Esophagus muscularis mucosa (tissue), 4 donors: Measurements from ENCODE around the gene SCN3A. TPM values are rescaled to one million over a fixed set of nuclear protein-coding genes. Genes with fewer than 3 reads are reported as not detected.

Experiments used
- DNase-seq: peaks from one replicate; pipeline ENCODE4 v3.0.0-alpha.2; 2017; ENCODE audit errors: extremely low spot score
- H3K27ac ChIP-seq, 4 donors: fragments of 200-600 bp; sonication (generic); replicated peaks in 1 of 4; 1 replicate in 3 of 4; 2 replicates in 1 of 4; pipeline ENCODE4 v1.5.1; 2016 to 2019; ENCODE audit warnings: mild to moderate bottlenecking in 1 of 4
- H3K27me3 ChIP-seq, 4 donors: fragments of 200-600 bp; sonication (generic); one replicate each; pipeline versions ENCODE4 v1.5.1 to v1.6.0; 2016 to 2019
- H3K36me3 ChIP-seq, 4 donors: fragments of 200-600 bp; sonication (generic); one replicate each; pipeline ENCODE4 v1.5.1; 2016 to 2019
- H3K4me1 ChIP-seq, 4 donors: fragments of 200-600 bp; sonication (generic); one replicate each; pipeline ENCODE4 v1.5.1; 2016 to 2019
- H3K4me3 ChIP-seq, 4 donors: fragments of 200-600 bp; sonication (generic); 1 replicate in 2 of 4; 2 replicates in 2 of 4; pipeline ENCODE4 v1.5.1; 2016 to 2019; ENCODE audit warnings: mild to moderate bottlenecking in 4 of 4, moderate library complexity in 1 of 4
- H3K9me3 ChIP-seq, 4 donors: fragments of 200-600 bp; sonication (generic); 1 replicate in 3 of 4; 2 replicates in 1 of 4; pipeline ENCODE4 v1.5.1; 2016 to 2019
- EP300 ChIP-seq: sonication (generic); formaldehyde crosslinking; IDR thresholded peaks from one replicate; pipeline ENCODE4 v1.6.1; 2017; ENCODE audit warnings: antibody characterized with exemption
- POLR2A ChIP-seq: fragments of 450-650 bp; IDR thresholded peaks from one replicate; pipeline ENCODE4 v1.6.1; 2017; ENCODE audit warnings: antibody characterized with exemption, moderate library complexity, mild to moderate bottlenecking, low read depth
- POLR2AphosphoS5 ChIP-seq, 2 donors: sonication (generic); formaldehyde crosslinking; IDR thresholded peaks; one replicate each; pipeline ENCODE4 v1.6.1; 2017; ENCODE audit warnings: antibody characterized with exemption in 2 of 2
- WGBS: methylation state at CpG from one replicate; pipeline ENCODE4 v1.1.5; 2018; 5-methylcytosine and 5-hydroxymethylcytosine counted together
- intact Hi-C: fragments of 100-400 bp; cut with DNase I; formaldehyde crosslinking; loops from one replicate; pipeline ENCODE4 v1.15.1; 2023
- total RNA-seq, 4 donors: library from RNA; depleted of rRNA; stranded (reverse); fragments of >200 nt; gene quantifications; one replicate each; pipeline versions ENCODE4 v1.1.0 to v1.2.1, GENCODE V29; 2016
- TF ChIP-seq, protein P1 (sequence below), 3 experiments: fragments of 200-600 bp in 2 of 3; fragments of 450-650 bp in 1 of 3; sonication (generic) in 2 of 3; IDR thresholded peaks; one replicate each; pipeline ENCODE4 v1.5.1; 2017 to 2019; ENCODE audit warnings: antibody characterized with exemption in 3 of 3, mild to moderate bottlenecking in 2 of 3, moderate library complexity in 1 of 3

The SCN3A gene
- total RNA-seq, 4 donors from 2014 or later: 1.2 to 2.1 (median 1.7) TPM

DNA sequence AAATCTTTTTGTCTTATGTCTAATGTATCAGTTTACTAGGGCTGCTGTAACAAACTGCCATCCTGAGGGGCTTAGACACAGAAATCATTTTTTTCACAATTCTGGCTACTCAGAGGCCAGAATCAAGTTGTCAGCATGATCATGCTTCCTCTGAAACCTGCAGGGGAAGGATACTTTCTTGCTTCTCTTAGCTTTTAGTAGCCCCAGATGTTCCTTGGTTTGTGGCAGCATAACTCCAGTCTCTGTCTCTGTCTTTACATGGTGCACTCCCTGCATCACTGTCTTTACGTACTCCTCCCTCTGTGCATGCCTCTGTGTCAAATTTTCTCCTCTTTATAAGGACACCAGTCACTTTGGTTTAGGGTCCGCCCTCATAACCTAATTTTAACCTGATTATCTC is 2.0 kb upstream of the SCN3A start:
- H3K36me3 ChIP-seq: no peaks in the 10 kb centered on the region
- WGBS: 91% methylated on average over 2 of the region's 2 CpGs
- DNase-seq: no peak
- H3K27me3 ChIP-seq: no peaks in the 10 kb centered on the region
- no peaks in the 10 kb centered on the region for H3K9me3 ChIP-seq
- H3K27ac ChIP-seq: no peak overlapping the region
- no peaks in the 10 kb centered on the region for H3K4me1 ChIP-seq
- intact Hi-C loops: no loop called here
- no peak overlapping the region for H3K4me3 ChIP-seq
- TF ChIP-seq, protein P1, sequence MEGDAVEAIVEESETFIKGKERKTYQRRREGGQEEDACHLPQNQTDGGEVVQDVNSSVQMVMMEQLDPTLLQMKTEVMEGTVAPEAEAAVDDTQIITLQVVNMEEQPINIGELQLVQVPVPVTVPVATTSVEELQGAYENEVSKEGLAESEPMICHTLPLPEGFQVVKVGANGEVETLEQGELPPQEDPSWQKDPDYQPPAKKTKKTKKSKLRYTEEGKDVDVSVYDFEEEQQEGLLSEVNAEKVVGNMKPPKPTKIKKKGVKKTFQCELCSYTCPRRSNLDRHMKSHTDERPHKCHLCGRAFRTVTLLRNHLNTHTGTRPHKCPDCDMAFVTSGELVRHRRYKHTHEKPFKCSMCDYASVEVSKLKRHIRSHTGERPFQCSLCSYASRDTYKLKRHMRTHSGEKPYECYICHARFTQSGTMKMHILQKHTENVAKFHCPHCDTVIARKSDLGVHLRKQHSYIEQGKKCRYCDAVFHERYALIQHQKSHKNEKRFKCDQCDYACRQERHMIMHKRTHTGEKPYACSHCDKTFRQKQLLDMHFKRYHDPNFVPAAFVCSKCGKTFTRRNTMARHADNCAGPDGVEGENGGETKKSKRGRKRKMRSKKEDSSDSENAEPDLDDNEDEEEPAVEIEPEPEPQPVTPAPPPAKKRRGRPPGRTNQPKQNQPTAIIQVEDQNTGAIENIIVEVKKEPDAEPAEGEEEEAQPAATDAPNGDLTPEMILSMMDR (IDR thresholded peaks at IDR 0.05): no peak
- no peak for TF ChIP-seq POLR2AphosphoS5 (IDR thresholded peaks at IDR 0.05)
- TF ChIP-seq POLR2A: no peak
- no peak for TF ChIP-seq EP300

DNA sequence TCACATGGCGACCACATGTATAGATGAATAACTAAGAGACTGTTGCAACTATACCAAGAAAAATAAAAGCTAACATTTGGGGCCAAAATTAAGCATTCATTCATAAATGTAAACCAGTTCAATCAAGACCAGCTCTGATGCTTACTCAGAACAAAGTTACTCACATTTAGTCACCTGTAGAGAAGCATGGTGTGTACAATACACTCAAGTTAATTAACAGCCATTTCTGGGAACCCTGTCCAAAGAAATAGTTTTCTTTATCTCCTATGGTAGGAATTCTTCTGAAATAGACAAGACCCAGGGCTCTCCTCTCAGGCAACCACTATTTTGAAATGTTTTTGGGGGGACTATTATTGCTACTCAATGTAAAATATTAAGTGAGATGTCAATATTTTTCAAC is 1.6 kb downstream of the SCN3A start:
- no peak for DNase-seq
- Histone ChIP-seq H3K27me3 (no peaks in the 10 kb centered on the region), H3K9me3 (no peaks in the 10 kb centered on the region), H3K27ac (no peak overlapping the region), H3K4me1 (no peaks in the 10 kb centered on the region), H3K4me3 (no peak overlapping the region), H3K36me3 (no peaks in the 10 kb centered on the region)
- 96% methylated on average over 1 of the region's 1 CpG for WGBS
- intact Hi-C loops: loop anchor here (5.0 kb wide), 1 partner anchor 210 kb away; no protein-coding TSS in a partner anchor
- no peak for TF ChIP-seq POLR2A

DNA sequence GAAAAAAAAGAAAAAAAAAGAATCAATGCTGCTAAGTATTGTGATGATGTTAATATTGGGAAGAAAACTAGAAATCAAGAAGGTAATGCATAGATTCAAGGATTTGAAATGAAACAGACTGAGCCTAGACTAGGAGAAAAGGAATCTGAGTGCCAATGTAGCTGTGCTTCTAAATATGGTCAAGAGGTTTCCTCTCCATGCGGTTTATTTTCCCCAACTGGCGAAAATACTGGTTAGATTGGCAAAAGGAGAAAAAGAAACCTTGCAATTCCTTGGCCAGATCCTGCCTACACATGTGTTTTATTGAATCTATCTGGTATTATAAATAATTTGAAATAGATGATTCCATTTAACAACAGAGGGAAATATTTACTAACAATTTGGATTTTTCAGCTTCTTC is 5.7 kb downstream of the SCN3A start:
- Histone ChIP-seq H3K9me3 (no peaks in the 10 kb centered on the region), H3K4me1 (no peaks in the 10 kb centered on the region), H3K27ac (no peak overlapping the region), H3K36me3 (no peaks in the 10 kb centered on the region), H3K4me3 (no peak overlapping the region), H3K27me3 (no peaks in the 10 kb centered on the region)
- TF ChIP-seq, protein P1 (IDR thresholded peaks at IDR 0.05): no peak
- no peak for TF ChIP-seq POLR2AphosphoS5 (IDR thresholded peaks at IDR 0.05)
- TF ChIP-seq POLR2A: no peak
- TF ChIP-seq EP300: no peak
- DNase-seq: no peak
- 69% methylated on average over 2 of the region's 2 CpGs for WGBS
- intact Hi-C loops: no loop called here

DNA sequence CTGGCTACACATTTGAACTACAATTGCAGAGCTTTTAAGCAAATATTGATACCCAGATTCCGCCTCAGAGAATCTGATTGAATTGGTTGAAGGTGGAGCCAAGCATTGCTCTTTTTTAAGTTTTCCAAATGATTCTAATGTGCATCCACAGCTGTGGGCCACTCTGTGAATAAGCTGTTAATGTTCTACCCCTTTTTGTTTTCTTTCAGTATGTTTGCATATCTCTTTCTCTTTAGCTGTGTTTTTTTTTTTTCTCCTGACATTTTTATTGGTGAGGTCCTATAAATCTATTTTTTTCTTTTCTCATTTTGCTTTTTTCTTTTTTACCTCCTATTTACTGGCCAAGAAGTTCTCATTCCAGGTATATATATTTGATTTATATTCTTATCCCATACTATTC is 6.5 kb downstream of the SCN3A start:
- intact Hi-C loops: no loop called here

DNA sequence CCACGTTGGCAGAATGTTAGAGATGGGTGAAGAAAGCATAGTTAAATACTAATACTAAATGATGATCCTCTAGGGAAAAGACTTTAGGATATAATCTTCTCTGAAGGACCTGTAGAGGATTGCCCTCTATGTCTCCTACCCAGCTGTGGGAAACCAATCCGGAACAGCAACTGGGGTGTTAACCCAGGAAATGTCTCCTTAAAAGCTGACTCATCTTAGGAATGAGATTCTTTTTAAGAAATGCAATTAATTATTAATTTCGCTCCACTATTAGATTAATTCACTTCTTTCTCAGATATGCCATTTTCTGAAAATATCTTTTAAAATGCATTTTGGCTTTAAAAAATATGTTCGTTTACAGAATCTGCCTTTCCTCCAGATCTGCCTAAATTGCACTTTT is 7.4 kb downstream of the SCN3A start:
- intact Hi-C loops: no loop called here
- H3K27ac ChIP-seq: no peak overlapping the region
- no peak for TF ChIP-seq POLR2AphosphoS5 (IDR thresholded peaks at IDR 0.05)
- TF ChIP-seq, protein P1 (IDR thresholded peaks at IDR 0.05): no peak
- TF ChIP-seq EP300: no peak
- TF ChIP-seq POLR2A: no peak

More for the DNA sequence above, 6.5 kb downstream of the SCN3A start:
- Histone ChIP-seq H3K36me3 (no peaks in the 10 kb centered on the region), H3K27me3 (no peaks in the 10 kb centered on the region), H3K4me1 (no peaks in the 10 kb centered on the region), H3K27ac (no peak overlapping the region), H3K4me3 (no peak overlapping the region), H3K9me3 (no peaks in the 10 kb centered on the region)
- no peak for DNase-seq
- TF ChIP-seq POLR2AphosphoS5 (IDR thresholded peaks at IDR 0.05) (no peak), EP300 (no peak), POLR2A (no peak)
- TF ChIP-seq, protein P1 (IDR thresholded peaks at IDR 0.05): no peak
- 96% methylated on average over 1 of the region's 1 CpG for WGBS

More for the DNA sequence above, 7.4 kb downstream of the SCN3A start:
- Histone ChIP-seq H3K4me1 (no peaks in the 10 kb centered on the region), H3K27me3 (no peaks in the 10 kb centered on the region), H3K36me3 (no peaks in the 10 kb centered on the region), H3K4me3 (no peak overlapping the region), H3K9me3 (no peaks in the 10 kb centered on the region)
- no peak for DNase-seq
- 77% methylated on average over 4 of the region's 4 CpGs for WGBS
